HUDEP-2 (cell line): Measurements from ENCODE around the gene BRME1.

Source experiments
- DNase-seq, 76 experiments: peaks; one replicate each; lab custom pipeline; 2025; ENCODE audit not compliant: unreplicated experiment in 76 of 76; lab: John Stamatoyannopoulos, UW

The BRME1 gene

GRCh38 chr19:13892870-13893269, 13.0 kb downstream of the BRME1 start:
- no peak for DNase-seq

- DNase-seq = no peak
These were observed 15.8 kb downstream of the BRME1 start for GRCh38 chr19:13890136-13890535.

GRCh38 chr19:13888281-13888680, 17.6 kb downstream of the BRME1 start:
- DNase-seq = no peak

GRCh38 chr19:13887517-13887916, 18.4 kb downstream of the BRME1 start:
- peak in 4 of 76 experiments; percentile 10 to 49 (median 28) for DNase-seq

- DNase-seq = peak in 66 of 76 experiments; percentile 30 to 78 (median 66)
These were observed 18.9 kb downstream of the BRME1 start for GRCh38 chr19:13887018-13887436.

- DNase-seq = no peak
These were observed 20.0 kb downstream of the BRME1 start for GRCh38 chr19:13885826-13886365.

- DNase-seq = peak in 74 of 76 experiments; percentile 45 to 95 (median 83)
These were observed 21.0 kb downstream of the BRME1 start for GRCh38 chr19:13884726-13885591.

- DNase-seq = no peak
These were observed 22.3 kb downstream of the BRME1 start for GRCh38 chr19:13883516-13884064.

GRCh38 chr19:13882836-13883235, 23.1 kb downstream of the BRME1 start:
- DNase-seq = no peak

GRCh38 chr19:13882419-13882795, 23.5 kb downstream of the BRME1 start:
- DNase-seq = no peak

- DNase-seq = peak in 44 of 76 experiments; percentile 13 to 69 (median 40)
These were observed 24.1 kb downstream of the BRME1 start for GRCh38 chr19:13881692-13882418.

GRCh38 chr19:13881251-13881691, 24.6 kb downstream of the BRME1 start:
- peak in 3 of 76 experiments; percentile 15 to 51 (median 18) for DNase-seq

GRCh38 chr19:13880059-13881043, 25.6 kb downstream of the BRME1 start:
- peak in 74 of 76 experiments; percentile 46 to 100 (median 98) for DNase-seq

- no peak for DNase-seq
These were observed 28.6 kb downstream of the BRME1 start for GRCh38 chr19:13877303-13877702.

- no peak for DNase-seq
These were observed 29.1 kb downstream of the BRME1 start, which contains the start of gene NANOS3 for GRCh38 chr19:13876834-13877233. Gene NANOS3, plus strand, starts transcription at chr19:13877134. Its CDS starts 115 bp downstream, at chr19:13877249.

- no peak for DNase-seq
These were observed 30.1 kb downstream of the BRME1 start for GRCh38 chr19:13875824-13876223.

- no peak for DNase-seq
These were observed 31.9 kb downstream of the BRME1 start for GRCh38 chr19:13873834-13874515.

- peak in 40 of 76 experiments; percentile 17 to 86 (median 54) for DNase-seq
These were observed 33.1 kb downstream of the BRME1 start for GRCh38 chr19:13872695-13873389.

GRCh38 chr19:13872339-13872694, 33.6 kb downstream of the BRME1 start:
- no peak for DNase-seq
